ENCODE measurements around the gene NLRP6. TPM values are rescaled to one million over a fixed set of nuclear protein-coding genes. Genes with fewer than 3 reads are reported as not detected.

Gene NLRP6
- polyA plus RNA-seq, 2 donors: 0.05 to 0.06 TPM

DNA sequence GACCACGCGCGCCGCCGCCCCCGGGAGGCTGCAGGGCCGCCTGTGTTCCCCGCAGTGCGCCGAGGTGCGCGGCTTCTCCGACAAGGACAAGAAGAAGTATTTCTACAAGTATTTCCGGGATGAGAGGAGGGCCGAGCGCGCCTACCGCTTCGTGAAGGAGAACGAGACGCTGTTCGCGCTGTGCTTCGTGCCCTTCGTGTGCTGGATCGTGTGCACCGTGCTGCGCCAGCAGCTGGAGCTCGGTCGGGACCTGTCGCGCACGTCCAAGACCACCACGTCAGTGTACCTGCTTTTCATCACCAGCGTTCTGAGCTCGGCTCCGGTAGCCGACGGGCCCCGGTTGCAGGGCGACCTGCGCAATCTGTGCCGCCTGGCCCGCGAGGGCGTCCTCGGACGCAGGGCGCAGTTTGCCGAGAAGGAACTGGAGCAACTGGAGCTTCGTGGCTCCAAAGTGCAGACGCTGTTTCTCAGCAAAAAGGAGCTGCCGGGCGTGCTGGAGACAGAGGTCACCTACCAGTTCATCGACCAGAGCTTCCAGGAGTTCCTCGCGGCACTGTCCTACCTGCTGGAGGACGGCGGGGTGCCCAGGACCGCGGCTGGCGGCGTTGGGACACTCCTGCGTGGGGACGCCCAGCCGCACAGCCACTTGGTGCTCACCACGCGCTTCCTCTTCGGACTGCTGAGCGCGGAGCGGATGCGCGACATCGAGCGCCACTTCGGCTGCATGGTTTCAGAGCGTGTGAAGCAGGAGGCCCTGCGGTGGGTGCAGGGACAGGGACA, 2.7 kb downstream of the NLRP6 start:
- peak overlapping the region; percentile 23 to 31 for H3K4me3 ChIP-seq (ENCODE audit: low read depth in 1 of 2, low read length in 2 of 2)

DNA sequence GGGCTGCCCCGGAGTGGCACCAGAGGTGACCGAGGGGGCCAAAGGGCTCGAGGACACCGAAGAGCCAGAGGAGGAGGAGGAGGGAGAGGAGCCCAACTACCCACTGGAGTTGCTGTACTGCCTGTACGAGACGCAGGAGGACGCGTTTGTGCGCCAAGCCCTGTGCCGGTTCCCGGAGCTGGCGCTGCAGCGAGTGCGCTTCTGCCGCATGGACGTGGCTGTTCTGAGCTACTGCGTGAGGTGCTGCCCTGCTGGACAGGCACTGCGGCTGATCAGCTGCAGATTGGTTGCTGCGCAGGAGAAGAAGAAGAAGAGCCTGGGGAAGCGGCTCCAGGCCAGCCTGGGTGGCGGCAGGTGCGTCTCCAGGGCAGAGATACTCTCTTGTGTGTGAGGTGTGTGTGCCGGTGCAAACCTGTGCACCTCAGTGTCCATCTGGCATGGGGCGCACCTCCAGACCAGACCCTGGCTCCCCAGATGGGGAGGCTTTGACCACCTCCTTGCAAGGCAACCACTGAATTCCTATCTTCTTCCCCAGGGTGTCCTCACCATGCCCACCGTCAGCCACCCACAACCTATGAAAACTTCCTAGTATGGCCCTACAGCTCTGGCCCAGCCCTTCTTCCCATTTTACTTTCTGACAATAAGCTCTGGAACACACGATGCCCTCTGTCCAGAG, 3.4 kb downstream of the NLRP6 start:
- Histone ChIP-seq H3K36me3 (ENCODE audit: control insufficient read depth in 2 of 2, insufficient read depth in 2 of 2, low read length in 1 of 2) (no peaks in the 10 kb centered on the region), H3K4me3 (ENCODE audit: low read depth in 1 of 2, low read length in 2 of 2) (peak overlapping the region in 1 of 2 donors; percentile 23), H3K9me3 (ENCODE audit: control insufficient read depth in 2 of 2, insufficient read depth in 1 of 2, low read depth in 1 of 2, low read length in 1 of 2) (no peaks in the 10 kb centered on the region), H3K27me3 (ENCODE audit: control insufficient read depth in 1 of 2, insufficient read depth in 2 of 2, low read length in 2 of 2) (peaks cover 0 to 25% of the 10 kb centered on the region in 2 donors), H3K27ac (ENCODE audit: low read depth in 2 of 2, low read length in 1 of 2) (no peak overlapping the region), H3K4me1 (ENCODE audit: control insufficient read depth in 2 of 2, insufficient read depth in 2 of 2, low read length in 1 of 2) (peaks cover 7 to 22% of the 10 kb centered on the region in 2 donors)
- 29 to 31% methylated on average over 26 of the region's 26 CpGs for WGBS, 2 donors

More for the DNA sequence above, 2.7 kb downstream of the NLRP6 start:
- no peaks in the 10 kb centered on the region for H3K36me3 ChIP-seq (ENCODE audit: control insufficient read depth in 2 of 2, insufficient read depth in 2 of 2, low read length in 1 of 2)
- no peaks in the 10 kb centered on the region for H3K9me3 ChIP-seq (ENCODE audit: control insufficient read depth in 2 of 2, insufficient read depth in 1 of 2, low read depth in 1 of 2, low read length in 1 of 2)
- H3K27me3 ChIP-seq (ENCODE audit: control insufficient read depth in 1 of 2, insufficient read depth in 2 of 2, low read length in 2 of 2): peaks cover 0 to 25% of the 10 kb centered on the region in 2 donors
- WGBS, 2 donors: 6 to 7% methylated on average over 77 to 79 of the region's 79 CpGs
- H3K27ac ChIP-seq (ENCODE audit: low read depth in 2 of 2, low read length in 1 of 2): no peak overlapping the region
- peaks cover 7 to 22% of the 10 kb centered on the region in 2 donors for H3K4me1 ChIP-seq (ENCODE audit: control insufficient read depth in 2 of 2, insufficient read depth in 2 of 2, low read length in 1 of 2)

DNA sequence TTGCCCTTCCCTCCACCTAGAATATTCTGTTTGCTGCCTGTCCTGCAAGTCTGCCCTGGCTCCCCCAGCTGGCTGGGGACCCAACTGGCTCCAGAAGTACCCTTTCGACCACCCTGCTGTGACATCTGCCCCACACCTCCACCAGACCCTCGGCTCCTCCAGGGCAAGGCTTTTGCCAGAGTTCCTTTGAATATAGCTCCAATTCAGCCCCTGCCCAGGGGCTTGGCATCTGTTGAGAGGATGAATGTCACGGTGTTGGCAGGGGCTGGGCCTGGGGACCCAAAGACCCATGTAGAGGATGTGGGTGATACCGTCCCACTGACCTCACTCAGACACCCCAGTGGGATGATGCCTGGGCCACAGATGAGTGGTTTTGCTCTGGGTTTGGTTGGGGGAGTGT, 4.0 kb downstream of the NLRP6 start:
- peaks cover 0 to 25% of the 10 kb centered on the region in 2 donors for H3K27me3 ChIP-seq (ENCODE audit: control insufficient read depth in 1 of 2, insufficient read depth in 2 of 2, low read length in 2 of 2)
- no peaks in the 10 kb centered on the region for H3K36me3 ChIP-seq (ENCODE audit: control insufficient read depth in 2 of 2, insufficient read depth in 2 of 2, low read length in 1 of 2)
- no peak overlapping the region for H3K4me3 ChIP-seq (ENCODE audit: low read depth in 1 of 2, low read length in 2 of 2)
- no peaks in the 10 kb centered on the region for H3K9me3 ChIP-seq (ENCODE audit: control insufficient read depth in 2 of 2, insufficient read depth in 1 of 2, low read depth in 1 of 2, low read length in 1 of 2)
- 51 to 64% methylated on average over 4 of the region's 4 CpGs for WGBS, 2 donors
- H3K4me1 ChIP-seq (ENCODE audit: control insufficient read depth in 2 of 2, insufficient read depth in 2 of 2, low read length in 1 of 2): peaks cover 7 to 22% of the 10 kb centered on the region in 2 donors
- no peak overlapping the region for H3K27ac ChIP-seq (ENCODE audit: low read depth in 2 of 2, low read length in 1 of 2)

DNA sequence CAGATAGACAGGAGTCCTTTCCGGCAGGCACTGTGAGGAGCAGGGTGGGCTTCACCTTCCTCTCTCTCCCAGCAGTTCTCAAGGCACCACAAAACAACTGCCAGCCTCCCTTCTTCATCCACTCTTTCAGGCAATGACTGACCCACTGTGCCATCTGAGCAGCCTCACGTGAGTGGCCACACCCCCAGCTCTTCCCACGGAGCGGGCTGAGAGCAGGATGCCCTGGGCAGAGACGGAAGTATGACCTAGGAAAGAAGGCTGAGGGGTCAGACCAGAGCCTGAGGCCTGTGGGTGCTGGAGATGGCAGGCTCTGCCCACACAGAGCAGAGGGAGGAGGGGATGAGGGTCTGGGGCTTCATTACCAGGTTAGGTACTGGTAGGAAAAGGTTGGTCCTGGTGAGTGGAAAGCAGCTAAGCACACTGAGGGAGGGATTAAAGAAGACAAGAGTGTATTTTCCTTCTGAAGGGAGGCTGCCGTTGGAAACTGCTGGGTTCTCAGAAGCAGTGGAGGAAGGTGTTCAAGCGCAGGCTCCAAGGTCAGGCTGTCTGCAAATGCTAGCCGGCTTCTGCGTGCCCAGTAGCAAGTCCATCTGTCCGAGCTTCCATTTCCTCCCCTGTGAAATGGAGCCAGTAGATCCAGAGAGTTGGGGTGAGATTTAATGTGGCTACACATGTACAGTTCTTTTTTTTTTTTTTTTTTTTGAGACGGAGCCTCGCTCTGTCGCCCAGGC, 4.6 kb downstream of the NLRP6 start:
- Histone ChIP-seq H3K27me3 (ENCODE audit: control insufficient read depth in 1 of 2, insufficient read depth in 2 of 2, low read length in 2 of 2) (peaks cover 0 to 25% of the 10 kb centered on the region in 2 donors), H3K36me3 (ENCODE audit: control insufficient read depth in 2 of 2, insufficient read depth in 2 of 2, low read length in 1 of 2) (no peaks in the 10 kb centered on the region), H3K4me1 (ENCODE audit: control insufficient read depth in 2 of 2, insufficient read depth in 2 of 2, low read length in 1 of 2) (peaks cover 7 to 25% of the 10 kb centered on the region in 2 donors), H3K9me3 (ENCODE audit: control insufficient read depth in 2 of 2, insufficient read depth in 1 of 2, low read depth in 1 of 2, low read length in 1 of 2) (no peaks in the 10 kb centered on the region), H3K4me3 (ENCODE audit: low read depth in 1 of 2, low read length in 2 of 2) (no peak overlapping the region), H3K27ac (ENCODE audit: low read depth in 2 of 2, low read length in 1 of 2) (no peak overlapping the region)
- 50 to 65% methylated on average over 10 to 12 of the region's 13 CpGs for WGBS, 2 donors

DNA sequence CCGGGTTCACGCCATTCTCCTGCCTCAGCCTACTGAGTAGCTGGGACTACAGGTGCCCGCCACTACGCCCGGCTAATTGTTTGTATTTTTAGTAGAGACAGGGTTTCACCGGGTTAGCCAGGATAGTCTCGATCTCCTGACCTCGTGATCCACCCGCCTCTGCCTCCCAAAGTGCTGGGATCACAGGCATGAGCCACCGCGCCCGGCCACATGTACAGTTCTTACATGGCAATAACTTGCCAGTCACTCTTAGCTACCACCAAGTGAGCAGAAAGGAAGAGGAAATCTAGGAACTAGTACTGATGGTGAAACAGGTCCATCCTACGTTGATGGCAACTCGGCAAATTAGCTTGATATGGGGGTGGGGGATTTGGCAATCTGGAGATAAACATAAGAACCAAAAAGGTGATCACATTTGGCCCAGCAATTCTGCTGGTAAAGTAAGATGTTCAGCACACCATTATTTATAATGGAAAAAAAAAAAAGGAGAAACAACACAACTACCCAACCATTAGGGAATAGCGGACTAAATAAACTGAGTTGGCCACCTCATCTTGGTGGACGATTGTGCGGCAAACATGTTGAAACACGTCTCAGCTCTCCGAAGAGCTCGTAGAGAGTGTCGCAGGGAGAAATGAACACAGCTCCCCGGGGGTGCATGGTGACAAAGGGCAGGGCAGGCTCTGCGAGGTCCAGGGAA, 5.3 kb downstream of the NLRP6 start:
- Histone ChIP-seq H3K27ac (ENCODE audit: low read depth in 2 of 2, low read length in 1 of 2) (no peak overlapping the region), H3K9me3 (ENCODE audit: control insufficient read depth in 2 of 2, insufficient read depth in 1 of 2, low read depth in 1 of 2, low read length in 1 of 2) (no peaks in the 10 kb centered on the region), H3K4me3 (ENCODE audit: low read depth in 1 of 2, low read length in 2 of 2) (no peak overlapping the region), H3K36me3 (ENCODE audit: control insufficient read depth in 2 of 2, insufficient read depth in 2 of 2, low read length in 1 of 2) (no peaks in the 10 kb centered on the region), H3K27me3 (ENCODE audit: control insufficient read depth in 1 of 2, insufficient read depth in 2 of 2, low read length in 2 of 2) (peaks cover 0 to 22% of the 10 kb centered on the region in 2 donors), H3K4me1 (ENCODE audit: control insufficient read depth in 2 of 2, insufficient read depth in 2 of 2, low read length in 1 of 2) (peaks cover 11 to 29% of the 10 kb centered on the region in 2 donors)
- 80% methylated on average over 21 to 23 of the region's 23 CpGs for WGBS, 2 donors

DNA sequence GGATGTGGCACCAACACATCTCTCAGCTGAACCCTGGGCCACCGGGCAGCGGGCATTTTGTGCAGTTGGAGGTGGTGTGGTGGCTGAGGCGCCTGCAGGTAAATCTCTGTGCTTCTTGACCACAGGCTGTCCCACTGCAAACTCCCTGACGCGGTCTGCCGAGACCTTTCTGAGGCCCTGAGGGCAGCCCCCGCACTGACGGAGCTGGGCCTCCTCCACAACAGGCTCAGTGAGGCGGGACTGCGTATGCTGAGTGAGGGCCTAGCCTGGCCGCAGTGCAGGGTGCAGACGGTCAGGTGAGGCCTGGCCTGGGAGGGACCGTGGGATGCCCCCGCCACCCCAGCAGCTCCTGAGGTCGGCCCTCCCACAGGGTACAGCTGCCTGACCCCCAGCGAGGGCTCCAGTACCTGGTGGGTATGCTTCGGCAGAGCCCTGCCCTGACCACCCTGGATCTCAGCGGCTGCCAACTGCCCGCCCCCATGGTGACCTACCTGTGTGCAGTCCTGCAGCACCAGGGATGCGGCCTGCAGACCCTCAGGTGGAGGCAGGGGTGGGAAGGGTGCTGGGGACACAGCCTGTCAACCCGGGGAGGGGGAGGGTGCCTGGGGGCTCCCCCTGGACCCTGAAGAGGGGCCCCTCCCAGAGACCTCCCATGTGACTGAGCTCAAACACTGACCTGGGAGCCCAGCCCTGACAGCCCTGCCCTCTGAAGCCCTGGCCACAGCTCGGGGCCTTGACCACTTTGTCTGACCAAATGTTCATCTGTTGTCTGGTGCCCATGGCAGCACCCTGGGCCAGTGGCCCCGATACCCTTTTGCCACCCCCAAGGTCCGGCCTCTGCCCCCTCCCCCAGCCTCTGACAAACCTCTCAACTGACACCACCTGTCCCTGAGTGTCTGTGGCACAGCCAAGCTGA, 6.2 kb downstream of the NLRP6 start:
- 77 to 87% methylated on average over 22 to 24 of the region's 24 CpGs for WGBS, 2 donors
- no peaks in the 10 kb centered on the region for H3K9me3 ChIP-seq (ENCODE audit: control insufficient read depth in 2 of 2, insufficient read depth in 1 of 2, low read depth in 1 of 2, low read length in 1 of 2)
- peaks cover 0 to 15% of the 10 kb centered on the region in 2 donors for H3K27me3 ChIP-seq (ENCODE audit: control insufficient read depth in 1 of 2, insufficient read depth in 2 of 2, low read length in 2 of 2)
- no peak overlapping the region for H3K27ac ChIP-seq (ENCODE audit: low read depth in 2 of 2, low read length in 1 of 2)
- H3K4me1 ChIP-seq (ENCODE audit: control insufficient read depth in 2 of 2, insufficient read depth in 2 of 2, low read length in 1 of 2): peaks cover 11 to 27% of the 10 kb centered on the region in 2 donors
- no peaks in the 10 kb centered on the region for H3K36me3 ChIP-seq (ENCODE audit: control insufficient read depth in 2 of 2, insufficient read depth in 2 of 2, low read length in 1 of 2)
- no peak overlapping the region for H3K4me3 ChIP-seq (ENCODE audit: low read depth in 1 of 2, low read length in 2 of 2)

DNA sequence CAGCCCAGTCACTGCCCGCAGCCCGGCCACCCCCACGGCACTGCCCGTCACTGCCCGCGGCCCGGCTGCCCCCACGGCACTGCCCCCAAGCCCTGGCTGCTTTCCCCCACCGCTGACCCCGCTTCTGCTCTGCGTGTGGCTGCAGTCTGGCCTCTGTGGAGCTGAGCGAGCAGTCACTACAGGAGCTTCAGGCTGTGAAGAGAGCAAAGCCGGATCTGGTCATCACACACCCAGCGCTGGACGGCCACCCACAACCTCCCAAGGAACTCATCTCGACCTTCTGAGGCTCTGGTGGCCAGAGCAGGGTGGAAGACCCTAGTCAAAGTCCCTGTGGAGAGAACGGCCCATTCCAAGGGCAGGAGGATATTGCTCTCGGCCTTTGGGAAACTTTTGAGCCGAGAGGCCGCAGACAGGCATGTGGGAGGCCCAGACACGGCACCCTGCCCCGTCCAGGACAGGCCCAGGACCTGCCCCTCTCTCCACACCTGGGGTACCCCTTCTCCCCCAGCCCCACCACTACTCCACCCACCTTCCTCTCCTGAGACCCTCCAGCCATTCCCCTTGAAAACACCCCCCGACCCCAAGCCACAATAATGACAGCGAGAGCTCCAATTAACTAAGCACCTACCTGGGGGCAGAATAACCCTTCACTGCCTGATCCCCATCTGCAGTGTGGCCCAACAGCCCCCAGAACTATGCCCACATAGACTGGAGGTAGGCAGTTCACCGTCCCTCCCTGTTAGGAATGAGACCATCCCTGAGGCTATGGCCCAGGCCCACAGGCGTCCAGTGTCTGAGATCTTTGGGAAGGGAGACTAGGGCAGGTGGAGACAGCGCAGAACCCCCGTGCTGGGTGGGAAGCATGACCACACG, 7.0 kb downstream of the NLRP6 start:
- no peaks in the 10 kb centered on the region for H3K36me3 ChIP-seq (ENCODE audit: control insufficient read depth in 2 of 2, insufficient read depth in 2 of 2, low read length in 1 of 2)
- H3K27ac ChIP-seq (ENCODE audit: low read depth in 2 of 2, low read length in 1 of 2): no peak overlapping the region
- 84 to 85% methylated on average over 29 of the region's 29 CpGs for WGBS, 2 donors
- H3K4me1 ChIP-seq (ENCODE audit: control insufficient read depth in 2 of 2, insufficient read depth in 2 of 2, low read length in 1 of 2): peaks cover 8 to 26% of the 10 kb centered on the region in 2 donors
- peaks cover 0 to 15% of the 10 kb centered on the region in 2 donors for H3K27me3 ChIP-seq (ENCODE audit: control insufficient read depth in 1 of 2, insufficient read depth in 2 of 2, low read length in 2 of 2)
- no peak overlapping the region for H3K4me3 ChIP-seq (ENCODE audit: low read depth in 1 of 2, low read length in 2 of 2)
- no peaks in the 10 kb centered on the region for H3K9me3 ChIP-seq (ENCODE audit: control insufficient read depth in 2 of 2, insufficient read depth in 1 of 2, low read depth in 1 of 2, low read length in 1 of 2)

DNA sequence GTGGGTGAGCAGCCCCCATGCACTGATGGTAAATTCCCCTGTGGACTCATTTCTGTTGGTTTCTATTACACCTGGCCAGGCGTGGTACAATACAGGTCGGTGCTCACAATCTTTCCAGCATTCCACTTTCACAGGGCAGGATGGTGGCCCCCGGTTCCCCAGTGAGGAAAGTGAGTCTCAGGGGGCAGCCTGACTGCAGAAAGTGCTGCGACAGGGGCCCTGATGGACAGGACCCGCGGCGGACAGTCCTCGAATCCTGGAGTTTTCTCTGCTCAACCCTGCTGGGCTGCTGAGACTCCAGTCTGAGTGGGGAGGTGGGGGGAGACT, 7.7 kb downstream of the NLRP6 start:
- WGBS, 2 donors: 74 to 84% methylated on average over 8 of the region's 8 CpGs
- Histone ChIP-seq H3K27ac (ENCODE audit: low read depth in 2 of 2, low read length in 1 of 2) (no peak overlapping the region), H3K4me1 (ENCODE audit: control insufficient read depth in 2 of 2, insufficient read depth in 2 of 2, low read length in 1 of 2) (peaks cover 8 to 20% of the 10 kb centered on the region in 2 donors), H3K9me3 (ENCODE audit: control insufficient read depth in 2 of 2, insufficient read depth in 1 of 2, low read depth in 1 of 2, low read length in 1 of 2) (no peaks in the 10 kb centered on the region), H3K36me3 (ENCODE audit: control insufficient read depth in 2 of 2, insufficient read depth in 2 of 2, low read length in 1 of 2) (no peaks in the 10 kb centered on the region), H3K4me3 (ENCODE audit: low read depth in 1 of 2, low read length in 2 of 2) (no peak overlapping the region), H3K27me3 (ENCODE audit: control insufficient read depth in 1 of 2, insufficient read depth in 2 of 2, low read length in 2 of 2) (peaks cover 0 to 10% of the 10 kb centered on the region in 2 donors)

Measured in esophagus (tissue), 2 donors.